Central memory CD4-positive, alpha-beta T cell (primary cell): Measurements from ENCODE around the gene PLXNB3.
"Not testable (repeated sequence)": the region's sequence is repeated elsewhere in the genome, so short reads cannot be mapped to it uniquely, and the experiment has no call there.

Source experiments
- DNase-seq: peaks from one replicate; pipeline ENCODE4 v3.0.0; 2022

The PLXNB3 gene

DNA sequence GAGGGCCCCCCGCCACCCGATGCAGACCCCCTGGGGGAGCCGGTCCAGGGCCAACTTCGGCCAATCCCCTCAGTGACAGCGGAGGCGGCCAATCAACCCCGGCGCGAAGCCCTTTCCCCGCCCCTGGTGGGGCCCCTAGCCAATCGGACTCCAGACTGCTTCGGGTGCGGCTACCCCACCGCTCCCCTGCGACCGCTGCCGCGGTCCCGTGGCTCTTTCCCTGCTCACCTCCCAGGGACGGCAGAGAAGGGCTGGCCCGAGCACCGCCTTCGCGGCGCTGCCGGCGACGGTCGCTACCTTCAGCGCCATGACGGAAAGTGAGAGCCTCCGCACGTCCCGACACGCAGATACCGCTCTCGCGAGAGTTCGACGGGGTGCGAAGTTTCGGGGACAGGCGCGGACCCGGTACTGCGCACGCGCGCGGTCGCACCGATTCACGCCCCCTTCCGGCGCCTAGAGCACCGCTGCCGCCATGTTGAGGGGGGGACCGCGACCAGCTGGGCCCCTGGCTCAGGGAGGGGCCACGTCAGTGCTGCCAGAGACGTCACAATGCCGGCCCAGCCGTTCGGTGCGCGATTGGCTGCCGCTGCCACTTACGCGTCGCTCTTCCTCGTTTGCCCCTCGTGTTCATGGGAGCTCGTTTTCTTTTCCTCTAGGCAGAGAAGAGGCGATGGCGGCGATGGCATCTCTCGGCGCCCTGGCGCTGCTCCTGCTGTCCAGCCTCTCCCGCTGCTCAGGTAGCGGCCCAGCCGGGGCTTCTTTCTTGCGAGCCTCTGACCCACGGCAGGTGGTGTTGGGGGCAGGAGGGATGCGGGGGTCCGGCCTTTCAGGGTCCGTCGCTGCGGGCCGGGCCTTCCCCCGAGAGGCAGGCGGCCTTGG lies 30.2 kb downstream of the PLXNB3 start, which contains the start of the genes IDH3G and SSR4:
TSS of gene IDH3G (minus strand) at position 358 of the 879 bp plus-strand sequence. CDS start at position 309, 49 bp downstream.
TSS of gene SSR4 (plus strand) at position 651 of the 879 bp plus-strand sequence. CDS start at position 671, 20 bp downstream.
- DNase-seq: peak; percentile 94

DNA sequence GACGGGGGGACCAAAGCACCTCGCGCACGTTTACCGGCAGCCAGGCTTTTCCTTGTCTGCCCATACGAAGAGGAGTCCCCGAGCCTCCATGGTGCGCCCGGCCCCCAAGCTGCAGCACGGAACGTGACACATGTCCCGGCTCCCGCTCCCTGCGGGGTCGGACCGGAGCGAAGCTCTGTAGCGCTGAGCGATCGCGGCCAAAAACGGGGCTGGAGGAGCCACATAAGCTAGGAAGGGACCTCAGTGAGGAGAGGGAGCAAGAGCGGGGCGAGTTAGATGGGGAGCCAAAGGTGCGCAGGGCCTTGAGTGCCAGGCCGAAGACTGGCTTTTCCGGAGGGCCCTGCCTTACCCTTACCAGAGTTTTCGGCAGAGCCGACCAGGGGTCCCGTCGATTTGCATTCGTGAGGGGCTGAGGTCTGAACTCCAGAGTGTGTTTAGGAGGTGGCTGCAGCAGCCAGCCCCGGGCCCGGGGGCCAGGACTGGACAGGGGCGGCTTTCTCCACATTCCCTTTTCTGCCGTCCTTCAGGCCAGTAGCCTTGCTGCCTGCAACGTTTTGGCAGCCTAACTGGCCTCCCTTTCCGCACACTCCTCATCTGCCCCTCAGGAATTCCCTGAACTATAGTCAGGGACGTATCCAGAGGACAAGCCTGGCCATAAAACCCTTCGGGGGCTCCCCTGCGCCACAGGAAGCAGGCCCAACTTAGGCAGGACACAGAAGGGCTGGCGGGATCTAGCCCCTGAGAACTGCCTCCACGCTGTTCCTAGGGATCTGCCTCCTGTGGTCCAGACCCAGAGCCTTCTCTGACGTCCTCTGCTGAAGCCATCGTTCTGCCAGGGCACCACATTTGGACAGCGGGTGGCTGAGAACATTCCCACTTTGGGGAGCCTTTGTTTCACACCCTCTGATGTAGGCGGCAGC lies 31.1 kb downstream of the PLXNB3 start:
- no peak for DNase-seq

GRCh38 chrX:153797415-153798015 lies 33.5 kb downstream of the PLXNB3 start:
- no peak for DNase-seq

GRCh38 chrX:153799326-153799725 lies 35.3 kb downstream of the PLXNB3 start:
- DNase-seq: no peak

DNA sequence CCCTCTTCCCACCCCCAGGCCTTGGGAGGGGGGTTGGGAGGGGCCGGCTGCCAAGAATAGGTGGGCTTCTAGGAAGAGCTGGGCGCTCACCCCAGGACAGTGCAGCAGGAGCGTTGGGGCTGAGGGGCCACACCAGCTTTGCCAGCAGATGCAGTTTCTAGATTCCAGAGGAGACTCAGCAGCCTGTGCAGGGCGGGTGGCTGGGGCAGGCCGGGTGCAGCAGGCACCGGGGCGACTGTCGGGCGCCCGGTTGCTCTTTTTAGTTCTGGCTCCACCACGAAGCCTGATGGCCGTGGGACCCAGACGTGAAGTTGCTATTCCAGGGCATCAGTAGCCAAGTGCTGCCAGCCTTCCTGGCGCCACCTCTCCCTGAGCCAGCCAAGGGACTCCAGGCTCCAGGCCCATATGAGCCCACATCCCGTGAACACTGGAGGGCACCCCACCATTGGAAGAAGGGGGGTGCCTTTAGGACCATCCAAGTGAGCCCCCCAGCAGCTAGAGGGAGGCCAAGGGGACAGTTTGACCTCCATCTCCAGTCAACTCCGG lies 36.2 kb downstream of the PLXNB3 start:
- DNase-seq: no peak

DNA sequence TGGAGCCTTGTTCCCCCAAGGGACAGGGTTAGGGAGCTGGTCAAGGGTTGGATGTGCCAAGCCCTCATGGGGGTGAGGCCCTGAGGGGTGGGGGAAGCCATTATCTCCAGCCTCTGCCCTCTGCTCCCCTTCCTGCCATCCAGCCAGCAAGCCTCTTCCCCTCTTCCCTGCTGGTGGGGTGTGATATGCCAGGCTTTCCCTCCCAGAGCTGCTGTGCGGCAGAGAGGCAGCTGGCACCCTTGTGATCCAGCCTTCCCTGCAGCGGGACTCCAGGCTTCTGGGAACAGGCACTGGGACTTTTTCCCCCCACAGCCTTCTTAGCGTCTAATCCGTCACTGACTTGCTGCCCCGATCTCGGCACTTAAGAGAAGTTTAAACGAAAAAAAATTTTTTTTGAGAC lies 36.7 kb downstream of the PLXNB3 start:
- DNase-seq: no peak

DNA sequence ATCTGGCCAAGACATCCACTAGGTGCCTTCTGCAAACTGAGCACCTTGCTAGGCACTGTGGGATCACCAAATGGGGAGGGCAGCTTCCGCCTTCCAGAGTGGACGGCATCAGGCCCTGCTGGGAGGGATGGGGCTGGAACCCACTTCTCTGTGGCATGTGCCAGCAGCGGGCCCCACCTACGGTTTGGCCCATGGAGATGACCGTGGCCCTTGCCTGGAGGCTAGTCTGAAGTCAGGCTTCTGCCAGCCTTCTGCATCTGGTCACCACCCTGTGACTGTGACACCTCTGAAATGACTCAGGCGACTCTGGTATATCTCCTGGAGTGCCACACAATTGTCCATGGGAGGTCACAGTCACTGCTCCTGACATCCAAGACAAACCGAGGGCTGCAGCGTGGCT lies 37.6 kb downstream of the PLXNB3 start:
- no peak for DNase-seq

DNA sequence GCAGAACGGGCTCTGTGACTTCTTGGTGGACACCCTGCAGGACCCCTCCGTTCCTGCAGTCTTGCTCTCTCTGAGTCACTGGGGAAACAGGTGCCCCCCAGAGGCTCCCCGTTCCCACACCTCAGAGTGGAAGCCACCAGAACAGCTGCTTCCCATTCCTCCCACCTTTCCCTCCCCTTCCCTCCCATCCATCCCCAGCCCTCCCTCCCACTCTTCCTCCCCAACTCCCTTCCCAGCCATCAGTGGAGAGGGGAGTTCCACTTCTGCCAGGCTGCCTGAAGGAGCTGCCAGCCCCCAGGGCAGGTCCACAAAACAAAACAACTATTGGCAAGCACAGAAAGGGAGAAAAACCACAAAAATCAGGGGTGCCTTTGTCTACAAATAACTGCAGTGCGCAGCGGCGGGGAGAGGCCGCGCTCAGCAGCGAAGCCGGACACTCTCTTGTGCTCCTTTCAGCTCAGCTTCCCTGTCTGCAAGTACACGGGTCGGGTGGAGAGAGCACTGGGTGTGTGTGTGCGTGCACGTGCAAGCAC lies 38.5 kb downstream of the PLXNB3 start:
- no peak for DNase-seq

DNA sequence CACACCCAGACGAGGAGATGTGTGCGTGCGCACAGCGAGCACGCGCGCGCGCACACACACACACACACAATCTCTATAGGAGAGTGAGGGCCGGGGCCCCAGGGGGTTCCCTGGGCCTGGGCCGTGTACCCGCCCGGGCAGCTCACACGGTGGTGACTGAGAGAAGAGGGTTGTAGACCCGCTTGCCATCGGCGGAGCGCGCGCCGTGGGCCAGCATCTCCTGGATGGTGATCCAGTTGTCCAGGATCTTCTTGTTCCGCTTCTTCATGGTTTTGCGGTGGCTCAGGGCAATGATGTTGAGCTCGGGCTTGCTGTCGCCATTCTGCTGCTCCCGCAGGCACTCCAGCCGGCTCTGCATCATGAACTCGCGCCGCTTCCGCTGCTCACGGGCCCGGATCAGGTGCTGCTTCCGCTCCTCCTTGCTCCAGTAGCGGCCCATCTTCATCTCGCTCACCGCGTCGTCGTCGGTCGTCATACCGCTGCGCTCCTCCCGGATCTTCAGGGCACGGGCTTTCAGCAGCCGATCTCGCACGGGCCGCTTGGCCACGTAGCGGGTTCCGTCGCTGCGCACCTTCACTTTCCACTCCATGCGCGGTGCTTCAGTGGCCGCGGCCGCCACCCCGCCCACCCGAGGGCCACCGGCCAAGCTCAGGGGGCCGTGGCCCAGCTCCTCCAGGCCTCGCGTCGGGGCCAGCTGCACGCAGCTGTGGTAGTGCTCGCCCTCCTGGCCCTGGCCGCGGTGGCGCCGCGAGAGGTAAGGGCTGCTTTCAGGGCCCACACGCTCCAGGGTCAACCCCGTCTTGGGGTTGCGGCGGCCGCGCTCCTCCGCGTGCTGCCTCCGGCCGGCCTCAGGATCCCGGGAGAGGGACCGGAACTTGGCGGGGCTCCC lies 39.4 kb downstream of the PLXNB3 start:
- no peak for DNase-seq

DNA sequence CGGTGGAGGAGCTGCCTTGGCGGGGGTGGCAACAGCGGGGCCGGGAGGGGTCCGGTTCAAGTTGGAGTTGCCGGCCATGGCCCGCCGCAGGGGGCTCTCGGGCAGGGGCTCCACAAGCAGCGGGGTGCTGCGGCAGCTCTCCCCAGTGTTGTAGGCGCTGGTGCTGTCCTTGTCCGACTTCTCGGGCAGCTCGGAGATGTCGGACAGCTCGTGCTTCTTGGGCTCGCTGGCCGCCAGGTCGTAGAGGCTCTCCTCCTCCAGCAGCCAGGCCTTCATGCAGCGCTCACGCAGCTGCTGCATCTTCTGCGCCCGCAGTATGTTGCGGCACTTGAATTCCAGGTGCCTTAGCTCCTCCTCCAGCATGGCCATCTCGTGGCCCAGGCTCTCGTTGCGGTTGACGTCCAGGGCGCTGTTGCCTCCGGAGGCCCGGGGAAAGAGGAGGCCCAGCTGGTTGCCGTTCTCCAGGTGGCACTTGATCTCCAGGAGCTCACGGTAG lies 40.1 kb downstream of the PLXNB3 start:
- no peak for DNase-seq

DNA sequence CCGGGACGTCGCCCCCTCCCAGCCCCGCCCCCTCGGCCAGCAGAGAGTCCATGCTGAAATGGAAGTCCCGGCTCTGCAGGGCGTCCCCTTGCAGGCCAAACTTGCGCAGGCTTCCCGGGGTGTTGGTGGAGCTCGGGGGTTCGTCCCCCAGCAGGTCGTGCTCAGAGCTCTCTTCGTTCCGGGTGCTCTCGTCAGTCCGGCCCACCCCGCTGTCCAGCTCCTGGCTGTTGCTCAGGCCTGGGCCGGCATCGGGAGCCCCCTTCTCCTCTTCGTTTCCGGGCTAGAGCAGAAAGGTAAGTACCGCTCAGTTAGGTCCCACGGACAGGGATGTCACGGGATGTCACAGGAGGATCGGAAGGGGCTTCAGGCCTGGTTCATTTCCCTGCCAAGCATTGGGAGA lies 40.6 kb downstream of the PLXNB3 start:
- no peak for DNase-seq

DNA sequence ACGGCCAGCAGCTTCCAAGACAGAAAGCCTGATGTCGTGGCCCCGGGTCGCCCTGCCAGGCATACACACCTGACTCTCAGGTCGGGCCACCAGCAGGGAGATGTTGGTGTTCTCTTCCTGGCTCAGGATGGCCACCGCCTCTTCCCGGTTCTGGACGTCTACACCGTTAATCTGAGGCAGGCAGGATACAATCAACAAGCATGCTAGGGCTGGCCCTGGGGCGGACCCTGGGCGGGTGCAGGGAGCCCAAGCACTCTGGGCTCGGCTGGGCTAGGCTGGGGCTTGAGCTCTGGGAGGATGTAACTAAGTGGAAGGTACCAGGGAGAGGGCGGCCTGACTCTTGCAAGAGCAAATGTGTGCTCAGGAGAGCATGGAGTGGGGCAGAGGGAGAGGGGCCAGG lies 41.4 kb downstream of the PLXNB3 start:
- no peak for DNase-seq

DNA sequence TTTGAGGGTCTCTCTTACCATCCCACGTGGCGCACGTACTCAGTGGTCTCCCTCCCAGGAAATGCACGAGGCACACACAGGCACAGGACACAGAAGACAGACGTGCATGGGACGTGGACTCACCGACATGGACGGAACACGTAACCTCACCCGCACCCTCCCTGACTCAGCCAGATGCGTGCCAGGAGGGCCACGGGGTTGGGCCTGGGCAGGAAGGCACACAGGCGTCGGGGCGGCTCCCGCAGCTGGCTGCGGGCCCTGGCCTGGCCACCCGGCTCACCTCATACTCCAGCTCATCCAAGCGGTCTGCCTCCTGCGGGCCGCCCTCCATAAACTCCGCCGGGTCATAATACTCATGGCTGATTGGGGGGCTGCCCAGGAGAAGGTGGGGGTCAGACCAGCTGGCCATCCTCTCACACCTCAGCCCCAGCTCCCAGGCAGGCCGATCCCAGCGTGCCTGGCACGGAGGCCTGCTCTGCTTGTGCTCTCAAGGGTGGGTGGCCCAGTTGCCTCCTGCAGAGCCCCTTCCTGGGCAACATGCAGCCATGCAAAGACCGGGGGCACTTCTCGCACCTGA lies 43.0 kb downstream of the PLXNB3 start:
- no peak for DNase-seq

DNA sequence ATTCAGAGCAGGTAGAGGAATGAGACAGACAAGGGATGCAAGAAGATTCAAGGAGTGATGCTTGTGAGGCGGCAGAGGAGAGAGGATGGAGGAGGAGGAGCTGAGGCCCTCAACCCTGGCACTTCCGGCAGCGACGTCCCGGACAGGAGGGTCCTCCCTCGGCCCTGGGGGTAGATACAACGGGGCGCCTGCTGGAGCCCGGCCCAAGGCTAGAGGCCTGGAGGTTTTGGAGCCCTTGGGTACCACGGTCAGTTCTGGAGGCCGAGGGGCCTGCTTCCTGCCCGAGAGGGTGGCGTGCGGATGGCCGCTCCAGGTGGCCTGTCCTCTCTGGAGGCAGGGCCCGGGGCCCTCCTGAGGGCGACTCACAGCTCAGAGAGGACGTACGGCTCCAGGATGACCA lies 43.9 kb downstream of the PLXNB3 start:
- DNase-seq: no peak

GRCh38 chrX:153812220-153812619 lies 48.2 kb downstream of the PLXNB3 start:
- DNase-seq: no peak

GRCh38 chrX:153813161-153813560 lies 49.1 kb downstream of the PLXNB3 start:
- no peak for DNase-seq

- DNase-seq: no peak
These were observed 50.7 kb downstream of the PLXNB3 start for GRCh38 chrX:153814591-153815315.

- peak; percentile 45 for DNase-seq
These were observed 53.0 kb downstream of the PLXNB3 start for GRCh38 chrX:153816831-153817690.

DNA sequence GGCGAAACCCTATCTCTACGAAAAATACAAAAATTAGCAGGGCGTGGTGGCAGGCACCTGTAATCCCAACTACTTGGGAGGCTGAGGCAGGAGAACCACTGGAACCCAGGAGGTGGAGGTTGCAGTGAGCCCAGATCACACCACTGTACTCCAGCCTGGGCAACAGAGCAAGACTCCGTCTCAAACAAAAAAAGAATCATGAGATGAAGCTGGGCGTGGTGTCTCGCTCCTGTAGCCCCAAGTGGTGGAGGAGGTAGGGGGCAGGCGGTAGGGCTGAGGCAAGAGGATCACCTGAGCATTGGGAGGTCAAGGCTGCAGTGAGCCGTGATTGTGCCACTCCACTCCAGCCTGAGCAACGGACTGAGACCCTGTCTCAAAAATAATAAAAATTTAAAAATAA lies 54.0 kb downstream of the PLXNB3 start:
- DNase-seq: not testable (repeated sequence)
